K562 (cell line): ENCODE results near the gene TRPC3. TPM values are rescaled to one million over a fixed set of nuclear protein-coding genes. Genes with fewer than 3 reads are reported as not detected.

ENCODE experiments used
- ATAC-seq: fragments of 200-7000 bp; cut with Tn5 transposase; 3 replicates; pipeline ENCODE4 v1.9.1; 2020; ENCODE audit warnings: moderate library complexity
- BruUV-seq: library from RNA; stranded (reverse); fragments of 400-500 nt; replicated peaks from 2 replicates; lab custom pipeline; 2021; lab: Mats Ljungman, UMichigan
- CTCF ChIA-PET: fragments of 300-600 bp; formaldehyde crosslinking; extraction: SDS; loops from one replicate; lab custom pipeline; 2021; ENCODE audit warnings: low intra/inter-chr PET ratio; lab: Yijun Ruan, JAX
- POLR2A ChIA-PET: fragments of 300-600, 350-650 bp; sonication (Branson Sonifier 250); formaldehyde crosslinking; extraction: SDS; loops from one replicate; lab custom pipeline; 2021; ENCODE audit warnings: antibody characterized with exemption, inconsistent platforms; lab: Yijun Ruan, JAX
- DNase-seq, 4 experiments: peaks; one replicate each; pipeline versions ENCODE4 v3.0.0 to v3.0.0-alpha.2; 2011 to 2018; ENCODE audit warnings: low spot score in 3 of 4, mixed read lengths in 3 of 4; ENCODE audit errors: extremely low read depth in 1 of 4
- FAIRE-seq: peaks from 2 replicates; lab custom pipeline; 2011; peaks lifted over from hg19 to GRCh38; lab: Jason Lieb, UNC
- H2AFZ ChIP-seq: 2 replicates; pipeline ENCODE4 v1.6.0; 2011; ENCODE audit warnings: low read depth, low read length, control low read depth, inconsistent platforms
- H3K27ac ChIP-seq: fragments of 200-600 bp; 3 replicates; pipeline ENCODE4 v1.8.0; 2011; ENCODE audit warnings: low read depth, mild to moderate bottlenecking, control low read depth, inconsistent platforms, low read length, moderate library complexity, mixed read lengths; ENCODE audit errors: extremely low read depth
- H3K27me3 ChIP-seq, 2 experiments: fragments of 300-600 bp in 1 of 2; 2 replicates in 1 of 2; 3 replicates in 1 of 2; pipeline versions ENCODE4 v1.6.0 to v1.8.0; 2011; ENCODE audit warnings: inconsistent platforms in 2 of 2, low read length in 2 of 2, mild to moderate bottlenecking in 1 of 2, mixed read lengths in 1 of 2, moderate library complexity in 1 of 2; ENCODE audit not compliant: control insufficient read depth in 2 of 2, insufficient read depth in 2 of 2
- H3K36me3 ChIP-seq: fragments of 300-600 bp; 3 replicates; pipeline ENCODE4 v1.8.0; 2011; ENCODE audit warnings: mild to moderate bottlenecking, low read length, inconsistent platforms; ENCODE audit not compliant: control insufficient read depth, insufficient read depth
- H3K4me1 ChIP-seq, 2 experiments: fragments of 200-600 bp in 1 of 2; replicated peaks in 1 of 2; 2 replicates in 1 of 2; 3 replicates in 1 of 2; pipeline versions ENCODE4 v1.5.1 to v1.8.0; 2011; ENCODE audit warnings: inconsistent platforms in 2 of 2, low read length in 2 of 2, mild to moderate bottlenecking in 1 of 2, mixed read lengths in 1 of 2, moderate library complexity in 1 of 2; ENCODE audit not compliant: control insufficient read depth in 2 of 2, insufficient read depth in 2 of 2
- H3K4me2 ChIP-seq: 2 replicates; pipeline ENCODE4 v1.6.1; 2011; ENCODE audit warnings: low read length, control low read depth, inconsistent platforms, mixed read lengths; ENCODE audit not compliant: insufficient read depth
- H3K4me3 ChIP-seq: fragments of 200-600 bp; sonication (generic), shearing (Covaris generic); 2 replicates; pipeline ENCODE4 v1.5.1; 2016; ENCODE audit warnings: control low read depth, inconsistent platforms
- H3K79me2 ChIP-seq: fragments of 200-600 bp; 3 replicates; pipeline ENCODE4 v1.8.0; 2011; ENCODE audit warnings: low read length, inconsistent platforms; ENCODE audit not compliant: control insufficient read depth, insufficient read depth
- H3K9ac ChIP-seq, 2 experiments: 2 replicates each; pipeline versions ENCODE4 v1.6.0 to v1.6.1; 2011; ENCODE audit warnings: low read depth in 2 of 2, low read length in 2 of 2, control low read depth in 1 of 2, inconsistent platforms in 1 of 2, mild to moderate bottlenecking in 1 of 2, mixed read lengths in 1 of 2; ENCODE audit not compliant: insufficient read depth in 1 of 2
- H3K9me1 ChIP-seq: one replicate; pipeline ENCODE4 v1.6.0; 2011; ENCODE audit warnings: inconsistent platforms, mild to moderate bottlenecking, low read length, moderate library complexity; ENCODE audit not compliant: control insufficient read depth, insufficient read depth
- H3K9me3 ChIP-seq: replicated peaks from 2 replicates; pipeline ENCODE4 v1.5.1; 2011; ENCODE audit warnings: low read depth, low read length, inconsistent platforms; ENCODE audit not compliant: control insufficient read depth, insufficient read depth
- H4K20me1 ChIP-seq: replicated peaks from 2 replicates; pipeline ENCODE4 v1.6.1; 2011; ENCODE audit warnings: low read length, inconsistent platforms, mixed read lengths; ENCODE audit not compliant: control insufficient read depth, insufficient read depth
- CHD4 ChIP-seq: fragments of 200-600 bp; sonication (generic); IDR thresholded peaks from 3 replicates; pipeline ENCODE4 v1.6.1; 2012; ENCODE audit warnings: low read depth, mild to moderate bottlenecking, mixed read lengths, low read length, inconsistent platforms; ENCODE audit not compliant: insufficient read depth, insufficient replicate concordance, poor library complexity, severe bottlenecking
- DPF2 ChIP-seq: fragments of 450-650 bp; IDR thresholded peaks from 2 replicates; pipeline ENCODE4 v1.6.1; 2016
- EP300 ChIP-seq: IDR thresholded peaks from 2 replicates; pipeline ENCODE4 v1.6.1; 2012; ENCODE audit warnings: low read length, improper control_type of control experiment
- FOS ChIP-seq: IDR thresholded peaks from 3 replicates; pipeline ENCODE4 v1.6.1; 2011; ENCODE audit not compliant: insufficient read length; ENCODE audit errors: extremely low read depth
- GATA2 ChIP-seq: sonication (generic); formaldehyde crosslinking; IDR thresholded peaks from 2 replicates; pipeline ENCODE4 v1.4.0; 2020; ENCODE audit warnings: mild to moderate bottlenecking, missing genetic modification reagents
- KLF10 ChIP-seq: fragments of 250-450 bp; sonication (Bioruptor Pico); IDR thresholded peaks from 2 replicates; pipeline ENCODE4 v1.6.1; 2021; ENCODE audit warnings: matching md5 sums
- KLF6 ChIP-seq: fragments of 250-450 bp; sonication (Bioruptor Pico); IDR thresholded peaks from 2 replicates; pipeline ENCODE4 v1.4.0; 2020; ENCODE audit warnings: mild to moderate bottlenecking, moderate library complexity, borderline replicate concordance
- RBM22 ChIP-seq: fragments of 200-400 bp; formaldehyde crosslinking; IDR thresholded peaks from 2 replicates; pipeline ENCODE4 v1.6.1; 2018; ENCODE audit warnings: low read length, low read depth; ENCODE audit not compliant: poor library complexity, severe bottlenecking
- SAFB2 ChIP-seq: fragments of 200-400 bp; formaldehyde crosslinking; IDR thresholded peaks from 2 replicates; pipeline ENCODE4 v1.6.1; 2018; ENCODE audit warnings: borderline replicate concordance, low read length, low read depth, moderate library complexity; ENCODE audit not compliant: severe bottlenecking
- U2AF1 ChIP-seq: fragments of 200-400 bp; formaldehyde crosslinking; optimal IDR thresholded peaks from 2 replicates; pipeline ENCODE3; 2017; ENCODE audit warnings: mild to moderate bottlenecking, low read depth, low read length, moderate library complexity
- ZNF316 ChIP-seq: fragments of 450-650 bp; IDR thresholded peaks from 2 replicates; pipeline ENCODE4 v1.6.1; 2016
- ZNF347 ChIP-seq: fragments of 450-650 bp; formaldehyde crosslinking; IDR thresholded peaks from 2 replicates; pipeline ENCODE4 v1.4.0; 2020; ENCODE audit warnings: low read depth, mild to moderate bottlenecking, moderate library complexity
- ZNF707 ChIP-seq: fragments of 250-450 bp; sonication (Bioruptor Pico); conservative IDR thresholded peaks from 2 replicates; pipeline ENCODE4 v1.8.0; 2022; ENCODE audit warnings: inconsistent platforms, mild to moderate bottlenecking, moderate library complexity
- WGBS: fragments of 100-300 bp; shearing (Covaris generic); methylation state at CpG from one replicate; pipeline ENCODE4 v1.1.6; 2016; ENCODE audit warnings: low coverage, mixed read lengths; ENCODE audit not compliant: insufficient coverage; ENCODE audit errors: missing lambda C conversion rate; 5-methylcytosine and 5-hydroxymethylcytosine counted together
- in situ Hi-C: fragments of 300-500 bp; cut with MboI; formaldehyde crosslinking; loops from 4 replicates; pipeline ENCODE4 v1.15.0; 2018; ENCODE audit warnings: inconsistent platforms, mixed read lengths
- intact Hi-C: fragments of 100-400 bp; cut with micrococcal nuclease; formaldehyde crosslinking; loops from 2 replicates; pipeline ENCODE4 v1.14.2; 2022
- polyA plus RNA-seq, 8 experiments: library from polyadenylated mRNA; depleted of rRNA in 4 of 8; stranded (reverse) in 5 of 8; unstranded in 3 of 8; fragments of >200 nt; fragmentation: Nextera tagmentation in 2 of 8; fragmentation: Illumina TruSeq in 1 of 8; extraction: Ambion mirVana in 2 of 8; extraction: Trizol in 1 of 8; gene quantifications; 2 replicates each; pipeline versions ENCODE4 v1.2.1 to v1.2.3, GENCODE V29; 2011 to 2014; ENCODE audit warnings: inconsistent platforms in 1 of 8, missing spikeins in 1 of 8
- total RNA-seq, 7 experiments: library from RNA; depleted of rRNA in 6 of 7; stranded (reverse); fragments of >200 nt in 6 of 7; fragmentation: Illumina TruSeq in 2 of 7; extraction: Trizol in 2 of 7; gene quantifications; 2 replicates each; pipeline versions ENCODE4 v1.2.1 to v1.2.3, GENCODE V29; 2011 to 2021; ENCODE audit warnings: low replicate concordance in 1 of 7

TRPC3 gene
- total and polyA plus RNA-seq, 9 of the 15 experiments (the other 6 are each of a cell fraction or from before 2014, with no cell fraction given): 0.01 to 0.27 (median 0.11) TPM

GRCh38 chr4:121938282-121939092 lies 13.4 kb downstream of the TRPC3 start (continued):
- TF ChIP-seq ZNF347 (CRISPR knock-in tag): no peak
- TF ChIP-seq RBM22: no peak
- no peak for TF ChIP-seq SAFB2
- TF ChIP-seq EP300: no peak
- TF ChIP-seq ZNF707 (CRISPR knock-in tag): no peak

GRCh38 chr4:121936101-121936500 lies 15.8 kb downstream of the TRPC3 start:
- no peaks in the 10 kb centered on the region for H3K79me2 ChIP-seq
- H3K9me3 ChIP-seq: no peaks in the 10 kb centered on the region
- H3K9me1 ChIP-seq: no peaks in the 10 kb centered on the region
- H3K4me2 ChIP-seq: no peak overlapping the region
- ATAC-seq: no peak
- H3K4me3 ChIP-seq: no peak overlapping the region
- H3K27ac ChIP-seq: no peak overlapping the region
- no peaks in the 10 kb centered on the region for H3K36me3 ChIP-seq
- H3K9ac ChIP-seq: no peak overlapping the region
- 0% methylated on average over 4 of the region's 4 CpGs for WGBS
- peaks cover 23 to 27% of the 10 kb centered on the region in 2 experiments for H3K27me3 ChIP-seq
- no peak overlapping the region for H2AFZ ChIP-seq
- in situ Hi-C loops (no loop called here), intact Hi-C loops (no loop called here)
- H3K4me1 ChIP-seq: peaks cover 0 to 8% of the 10 kb centered on the region in 2 experiments; a peak in 1 of 5 replicates
- CTCF ChIA-PET: no interaction called here
- no peaks in the 10 kb centered on the region for H4K20me1 ChIP-seq
- no TSS peak for BruUV-seq
- POLR2A ChIA-PET: interaction anchor here (0.7 to 0.8 kb wide), 2 partner anchors 17 to 348 kb away, joined by 3 to 4 read pairs; no protein-coding TSS in a partner anchor
- no peak for DNase-seq
- no peak for TF ChIP-seq GATA2
- no peak for TF ChIP-seq U2AF1
- no peak for TF ChIP-seq KLF10 (CRISPR knock-in tag)
- TF ChIP-seq ZNF316: no peak
- no peak for TF ChIP-seq DPF2
- TF ChIP-seq CHD4: no peak
- no peak for TF ChIP-seq FOS
- TF ChIP-seq KLF6 (CRISPR knock-in tag): no peak
- TF ChIP-seq, all 486 proteins: peak for 0
- no peak for FAIRE-seq
